HepG2 (cell line): Measurements from ENCODE around the gene TEAD3. TPM values are rescaled to one million over a fixed set of nuclear protein-coding genes. Genes with fewer than 3 reads are reported as not detected.
A peak's percentile ranks its signal among the peaks of the same experiment; 100 is the strongest.

Source experiments
- ATAC-seq: fragments of 200-7000 bp; cut with Tn5 transposase; 3 replicates; pipeline ENCODE4 v1.9.1; 2020; ENCODE audit warnings: mild to moderate bottlenecking, moderate library complexity
- BruUV-seq: library from RNA; stranded (reverse); fragments of 400-500 nt; replicated peaks from 2 replicates; lab custom pipeline; 2021; lab: Mats Ljungman, UMichigan
- CTCF ChIA-PET: fragments of 300-600 bp; formaldehyde crosslinking; extraction: SDS; loops from one replicate; lab custom pipeline; 2021; ENCODE audit warnings: low total read pairs, inconsistent platforms, low intra/inter-chr PET ratio; lab: Yijun Ruan, JAX
- POLR2A ChIA-PET: fragments of 350-600 bp; sonication (Branson Sonifier 250); formaldehyde crosslinking; loops from one replicate; lab custom pipeline; 2020; ENCODE audit warnings: antibody characterized with exemption, inconsistent platforms; lab: Yijun Ruan, JAX
- DNase-seq: peaks from one replicate; pipeline ENCODE4 v3.0.0-alpha.2; 2015; ENCODE audit warnings: low spot score
- FAIRE-seq: peaks from 3 replicates; lab custom pipeline; 2011; peaks lifted over from hg19 to GRCh38; lab: Jason Lieb, UNC
- H2AFZ ChIP-seq: one replicate; pipeline ENCODE4 v1.6.1; 2011; ENCODE audit warnings: low read length, inconsistent platforms
- H3K27ac ChIP-seq: fragments of 300-600 bp; 3 replicates; pipeline ENCODE4 v1.8.0; 2011; ENCODE audit warnings: mixed run types, mild to moderate bottlenecking, mixed read lengths, low read length, inconsistent platforms; ENCODE audit not compliant: insufficient read depth; ENCODE audit errors: extremely low read length
- H3K27me3 ChIP-seq, 2 experiments: fragments of 200-600 bp in 1 of 2; 2 replicates in 1 of 2; 3 replicates in 1 of 2; pipeline versions ENCODE4 v1.6.0 to v1.8.0; 2011; ENCODE audit warnings: low read length in 2 of 2, mild to moderate bottlenecking in 2 of 2, moderate library complexity in 2 of 2, inconsistent platforms in 1 of 2; ENCODE audit not compliant: insufficient read depth in 2 of 2, control insufficient read depth in 1 of 2
- H3K36me3 ChIP-seq, 2 experiments: fragments of 200-600 bp in 1 of 2; replicated peaks in 1 of 2; 2 replicates in 1 of 2; 3 replicates in 1 of 2; pipeline versions ENCODE4 v1.5.1 to v1.8.0; 2011; ENCODE audit warnings: low read length in 2 of 2, inconsistent platforms in 1 of 2; ENCODE audit not compliant: insufficient read depth in 2 of 2, control insufficient read depth in 1 of 2
- H3K4me1 ChIP-seq: 2 replicates; pipeline ENCODE4 v1.5.1; 2012; ENCODE audit warnings: low read length, inconsistent platforms; ENCODE audit not compliant: insufficient read depth
- H3K4me2 ChIP-seq: 2 replicates; pipeline ENCODE4 v1.6.0; 2011; ENCODE audit warnings: low read depth, low read length, inconsistent platforms
- H3K4me3 ChIP-seq, 3 experiments: fragments of 200-600 bp in 1 of 3; sonication (generic), shearing (Covaris generic) in 1 of 3; replicated peaks in 1 of 3; 2 replicates each; pipeline ENCODE4 v1.5.1; 2011 to 2016; ENCODE audit warnings: low read length in 3 of 3, inconsistent platforms in 2 of 3, low read depth in 2 of 3, mild to moderate bottlenecking in 2 of 3, control low read depth in 1 of 3, mixed read lengths in 1 of 3; ENCODE audit not compliant: insufficient read depth in 1 of 3
- H3K79me2 ChIP-seq: one replicate; pipeline ENCODE4 v1.6.1; 2011; ENCODE audit warnings: low read length, inconsistent platforms; ENCODE audit not compliant: insufficient read depth
- H3K9ac ChIP-seq: 2 replicates; pipeline ENCODE4 v1.6.0; 2011; ENCODE audit warnings: mild to moderate bottlenecking, low read depth, low read length, inconsistent platforms; ENCODE audit not compliant: insufficient read depth
- H3K9me3 ChIP-seq: 2 replicates; pipeline ENCODE4 v1.5.1; 2012; ENCODE audit warnings: mild to moderate bottlenecking, low read length
- H4K20me1 ChIP-seq: 2 replicates; pipeline ENCODE4 v1.6.0; 2011; ENCODE audit warnings: inconsistent platforms, mild to moderate bottlenecking, low read length, moderate library complexity; ENCODE audit not compliant: insufficient read depth
- AGO2 ChIP-seq: fragments of 200-400 bp; formaldehyde crosslinking; optimal IDR thresholded peaks from 2 replicates; pipeline ENCODE3; 2017; ENCODE audit warnings: mild to moderate bottlenecking, low read depth, low read length, moderate library complexity
- HNF4A ChIP-seq: sonication (generic); formaldehyde crosslinking; IDR thresholded peaks from 2 replicates; pipeline ENCODE4 v1.4.0; 2020; ENCODE audit warnings: missing genetic modification reagents
- NFIB ChIP-seq: sonication (generic); formaldehyde crosslinking; IDR thresholded peaks from 2 replicates; pipeline ENCODE4 v1.9.0; 2021; ENCODE audit warnings: missing genetic modification reagents, mild to moderate bottlenecking, borderline replicate concordance
- RAD21 ChIP-seq: fragments of 450-650 bp; formaldehyde crosslinking; IDR thresholded peaks from 2 replicates; pipeline ENCODE4 v1.5.0; 2020; ENCODE audit warnings: mild to moderate bottlenecking
- SKIL ChIP-seq: sonication (generic); formaldehyde crosslinking; IDR thresholded peaks from 2 replicates; pipeline ENCODE4 v1.8.0; 2022; ENCODE audit warnings: missing genetic modification reagents, mild to moderate bottlenecking, moderate library complexity, borderline replicate concordance
- ZMYM4 ChIP-seq: sonication (generic); formaldehyde crosslinking; IDR thresholded peaks from 2 replicates; pipeline ENCODE4 v1.8.1; 2023; ENCODE audit warnings: mild to moderate bottlenecking, missing genetic modification reagents
- WGBS: methylation state at CpG from one replicate; pipeline ENCODE4 v1.1.6; 2017; ENCODE audit warnings: low lambda C conversion rate; 5-methylcytosine and 5-hydroxymethylcytosine counted together
- in situ Hi-C: cut with HindIII; loops from 2 replicates; pipeline ENCODE4 v1.10.0; 2017; ENCODE audit warnings: low pct_unique_long_range_greater_than_20kb; ENCODE audit not compliant: extremely low pct_ligation_motif_present
- intact Hi-C: fragments of 100-400 bp; cut with micrococcal nuclease; formaldehyde crosslinking; loops from one replicate; pipeline ENCODE4 v1.10.0; 2022; ENCODE audit not compliant: unreplicated experiment
- polyA plus RNA-seq, 8 experiments: library from polyadenylated mRNA; depleted of rRNA in 3 of 8; stranded (reverse) in 7 of 8; unstranded in 1 of 8; fragments of >200 nt; fragmentation: Illumina TruSeq in 4 of 8; extraction: Trizol in 4 of 8; gene quantifications; 2 replicates each; pipeline versions ENCODE4 v1.2.1 to v1.2.3, GENCODE V29; 2011 to 2016; ENCODE audit warnings: low read depth in 4 of 8, missing spikeins in 1 of 8, mixed read lengths in 1 of 8; ENCODE audit not compliant: insufficient read depth in 1 of 8
- total RNA-seq, 5 experiments: library from RNA; depleted of rRNA; stranded (reverse); fragments of >200 nt; fragmentation: Illumina TruSeq; extraction: Trizol; gene quantifications; 2 replicates each; pipeline ENCODE4 v1.2.3, GENCODE V29; 2016; ENCODE audit warnings: low read depth in 1 of 5

TEAD3 gene
- total and polyA plus RNA-seq, 2 of the 13 experiments (the other 11 are each of a cell fraction or from before 2014, with no cell fraction given) = 15.1 to 16.5 TPM

- 0 out of 2 replicates have a peak, but pooled peaks have one; percentile 12 for TF ChIP-seq SKIL
- 0 out of 2 replicates have a peak, but pooled peaks have one; percentile 11 for TF ChIP-seq HNF4A (CRISPR knock-in tag)
- peak; percentile 69; the same call in 1 of the 2 replicates for TF ChIP-seq NFIB (CRISPR knock-in tag)
- TF ChIP-seq ZMYM4 (CRISPR knock-in tag) = peak; percentile 21; the same call in 1 of the 2 replicates
- TF ChIP-seq, all 625 proteins: peak for 18
Measured at GRCh38 chr6:35477028-35477427, 19.9 kb downstream of the TEAD3 start (continued).

DNA sequence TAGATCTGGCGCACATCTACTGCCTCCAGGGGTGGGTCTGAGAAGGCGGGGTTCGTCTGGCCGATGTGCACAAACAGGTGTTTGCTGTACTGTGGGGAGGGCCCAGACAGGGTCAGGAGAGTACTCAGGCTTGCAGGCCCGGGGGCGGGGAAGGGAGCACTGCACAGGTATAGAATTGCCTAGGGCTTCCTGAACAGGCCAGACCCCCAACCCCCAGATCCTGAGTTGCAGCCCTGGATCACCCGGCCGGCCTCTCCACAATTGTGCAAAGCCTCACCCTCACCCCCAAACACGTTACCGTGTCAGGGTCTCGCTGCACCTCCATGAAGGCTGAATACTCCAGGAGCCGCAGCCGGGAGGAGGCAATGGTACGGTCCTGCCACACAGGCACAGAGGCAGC, 20.9 kb downstream of the TEAD3 start:
- H3K27me3 ChIP-seq = no peaks in the 10 kb centered on the region
- ATAC-seq (peak; percentile 4), FAIRE-seq (no peak), DNase-seq (no peak)
- BruUV-seq = no TSS peak
- H3K4me3 ChIP-seq = no peak overlapping the region
- intact Hi-C loops = no loop called here
- 97% methylated on average over 13 of the region's 14 CpGs for WGBS
- peaks cover 2% of the 10 kb centered on the region for H3K79me2 ChIP-seq
- in situ Hi-C loops = no loop called here
- H3K36me3 ChIP-seq = peaks cover 7 to 31% of the 10 kb centered on the region in 2 experiments
- ChIA-PET POLR2A (interaction anchor here (9.7 kb wide), 1 partner anchor 21 kb away, joined by 88 read pairs; the partner anchor contains the start of gene TEAD3), CTCF (no interaction called here)
- peaks cover 26% of the 10 kb centered on the region for H4K20me1 ChIP-seq
- no peaks in the 10 kb centered on the region for H3K9me3 ChIP-seq
- H2AFZ ChIP-seq = no peak overlapping the region
- no peak overlapping the region for H3K4me2 ChIP-seq
- peaks cover 37% of the 10 kb centered on the region for H3K4me1 ChIP-seq
- peak; percentile 83 for TF ChIP-seq AGO2
- no peak for TF ChIP-seq RAD21 (CRISPR knock-in tag)
- H3K9ac ChIP-seq = no peak overlapping the region
- H3K27ac ChIP-seq = no peak overlapping the region
